HepG2 (cell line): Measurements from ENCODE around the gene BHLHE23. TPM values are rescaled to one million over a fixed set of nuclear protein-coding genes. Genes with fewer than 3 reads are reported as not detected.

ENCODE experiments used
- ATAC-seq: fragments of 200-7000 bp; cut with Tn5 transposase; 3 replicates; pipeline ENCODE4 v1.9.1; 2020; ENCODE audit warnings: mild to moderate bottlenecking, moderate library complexity
- BruUV-seq: library from RNA; stranded (reverse); fragments of 400-500 nt; replicated peaks from 2 replicates; lab custom pipeline; 2021; lab: Mats Ljungman, UMichigan
- CTCF ChIA-PET: fragments of 300-600 bp; formaldehyde crosslinking; extraction: SDS; loops from one replicate; lab custom pipeline; 2021; ENCODE audit warnings: low total read pairs, inconsistent platforms, low intra/inter-chr PET ratio; lab: Yijun Ruan, JAX
- POLR2A ChIA-PET: fragments of 350-600 bp; sonication (Branson Sonifier 250); formaldehyde crosslinking; loops from one replicate; lab custom pipeline; 2020; ENCODE audit warnings: antibody characterized with exemption, inconsistent platforms; lab: Yijun Ruan, JAX
- DNase-seq: peaks from one replicate; pipeline ENCODE4 v3.0.0-alpha.2; 2015; ENCODE audit warnings: low spot score
- FAIRE-seq: peaks from 3 replicates; lab custom pipeline; 2011; peaks lifted over from hg19 to GRCh38; lab: Jason Lieb, UNC
- H2AFZ ChIP-seq: one replicate; pipeline ENCODE4 v1.6.1; 2011; ENCODE audit warnings: low read length, inconsistent platforms
- H3K27ac ChIP-seq: fragments of 300-600 bp; 3 replicates; pipeline ENCODE4 v1.8.0; 2011; ENCODE audit warnings: mixed run types, mild to moderate bottlenecking, mixed read lengths, low read length, inconsistent platforms; ENCODE audit not compliant: insufficient read depth; ENCODE audit errors: extremely low read length
- H3K27me3 ChIP-seq, 2 experiments: fragments of 200-600 bp in 1 of 2; 2 replicates in 1 of 2; 3 replicates in 1 of 2; pipeline versions ENCODE4 v1.6.0 to v1.8.0; 2011; ENCODE audit warnings: low read length in 2 of 2, mild to moderate bottlenecking in 2 of 2, moderate library complexity in 2 of 2, inconsistent platforms in 1 of 2; ENCODE audit not compliant: insufficient read depth in 2 of 2, control insufficient read depth in 1 of 2
- H3K36me3 ChIP-seq, 2 experiments: fragments of 200-600 bp in 1 of 2; replicated peaks in 1 of 2; 2 replicates in 1 of 2; 3 replicates in 1 of 2; pipeline versions ENCODE4 v1.5.1 to v1.8.0; 2011; ENCODE audit warnings: low read length in 2 of 2, inconsistent platforms in 1 of 2; ENCODE audit not compliant: insufficient read depth in 2 of 2, control insufficient read depth in 1 of 2
- H3K4me1 ChIP-seq: 2 replicates; pipeline ENCODE4 v1.5.1; 2012; ENCODE audit warnings: low read length, inconsistent platforms; ENCODE audit not compliant: insufficient read depth
- H3K4me2 ChIP-seq: 2 replicates; pipeline ENCODE4 v1.6.0; 2011; ENCODE audit warnings: low read depth, low read length, inconsistent platforms
- H3K4me3 ChIP-seq, 3 experiments: fragments of 200-600 bp in 1 of 3; sonication (generic), shearing (Covaris generic) in 1 of 3; replicated peaks in 1 of 3; 2 replicates each; pipeline ENCODE4 v1.5.1; 2011 to 2016; ENCODE audit warnings: low read length in 3 of 3, inconsistent platforms in 2 of 3, low read depth in 2 of 3, mild to moderate bottlenecking in 2 of 3, control low read depth in 1 of 3, mixed read lengths in 1 of 3; ENCODE audit not compliant: insufficient read depth in 1 of 3
- H3K79me2 ChIP-seq: one replicate; pipeline ENCODE4 v1.6.1; 2011; ENCODE audit warnings: low read length, inconsistent platforms; ENCODE audit not compliant: insufficient read depth
- H3K9ac ChIP-seq: 2 replicates; pipeline ENCODE4 v1.6.0; 2011; ENCODE audit warnings: mild to moderate bottlenecking, low read depth, low read length, inconsistent platforms; ENCODE audit not compliant: insufficient read depth
- H3K9me3 ChIP-seq: 2 replicates; pipeline ENCODE4 v1.5.1; 2012; ENCODE audit warnings: mild to moderate bottlenecking, low read length
- H4K20me1 ChIP-seq: 2 replicates; pipeline ENCODE4 v1.6.0; 2011; ENCODE audit warnings: inconsistent platforms, mild to moderate bottlenecking, low read length, moderate library complexity; ENCODE audit not compliant: insufficient read depth
- CBX2 ChIP-seq, 2 experiments: fragments of 200-600 bp in 1 of 2; sonication (generic); formaldehyde crosslinking in 1 of 2; IDR thresholded peaks; 2 replicates each; pipeline versions ENCODE4 v1.7.0 to v1.8.1; 2018 to 2022; ENCODE audit warnings: low read depth in 2 of 2, low read length in 1 of 2, mild to moderate bottlenecking in 1 of 2, missing genetic modification reagents in 1 of 2
- CHD4 ChIP-seq: fragments of 200-600 bp; sonication (generic); IDR thresholded peaks from 2 replicates; pipeline ENCODE4 v1.7.0; 2017; ENCODE audit warnings: mild to moderate bottlenecking, low read length, borderline replicate concordance
- HBP1 ChIP-seq: IDR thresholded peaks from 2 replicates; pipeline ENCODE4 v1.6.1; 2016; ENCODE audit warnings: low read depth, control low read depth
- HES4 ChIP-seq: sonication (generic); formaldehyde crosslinking; IDR thresholded peaks from 2 replicates; pipeline ENCODE4 v1.9.0; 2021; ENCODE audit warnings: mild to moderate bottlenecking, missing genetic modification reagents, borderline replicate concordance
- ZNF275 ChIP-seq: sonication (generic); formaldehyde crosslinking; IDR thresholded peaks from 2 replicates; pipeline ENCODE4 v1.8.0; 2022; ENCODE audit warnings: missing genetic modification reagents, mild to moderate bottlenecking, inconsistent platforms, borderline replicate concordance
- ZNF567 ChIP-seq: sonication (generic); formaldehyde crosslinking; IDR thresholded peaks from 2 replicates; pipeline ENCODE4 v1.8.1; 2023; ENCODE audit warnings: mild to moderate bottlenecking, missing genetic modification reagents, borderline replicate concordance
- WGBS: methylation state at CpG from one replicate; pipeline ENCODE4 v1.1.6; 2017; ENCODE audit warnings: low lambda C conversion rate; 5-methylcytosine and 5-hydroxymethylcytosine counted together
- in situ Hi-C: cut with HindIII; loops from 2 replicates; pipeline ENCODE4 v1.10.0; 2017; ENCODE audit warnings: low pct_unique_long_range_greater_than_20kb; ENCODE audit not compliant: extremely low pct_ligation_motif_present
- intact Hi-C: fragments of 100-400 bp; cut with micrococcal nuclease; formaldehyde crosslinking; loops from one replicate; pipeline ENCODE4 v1.10.0; 2022; ENCODE audit not compliant: unreplicated experiment
- polyA plus RNA-seq, 8 experiments: library from polyadenylated mRNA; depleted of rRNA in 3 of 8; stranded (reverse) in 7 of 8; unstranded in 1 of 8; fragments of >200 nt; fragmentation: Illumina TruSeq in 4 of 8; extraction: Trizol in 4 of 8; gene quantifications; 2 replicates each; pipeline versions ENCODE4 v1.2.1 to v1.2.3, GENCODE V29; 2011 to 2016; ENCODE audit warnings: low read depth in 4 of 8, missing spikeins in 1 of 8, mixed read lengths in 1 of 8; ENCODE audit not compliant: insufficient read depth in 1 of 8
- total RNA-seq, 5 experiments: library from RNA; depleted of rRNA; stranded (reverse); fragments of >200 nt; fragmentation: Illumina TruSeq; extraction: Trizol; gene quantifications; 2 replicates each; pipeline ENCODE4 v1.2.3, GENCODE V29; 2016; ENCODE audit warnings: low read depth in 1 of 5
- TF ChIP-seq, protein P1 (sequence below): sonication (generic); formaldehyde crosslinking; IDR thresholded peaks from 2 replicates; pipeline ENCODE4 v1.8.1; 2023; ENCODE audit warnings: mild to moderate bottlenecking, moderate library complexity, missing genetic modification reagents
- TF ChIP-seq, protein P2 (sequence below): sonication (generic); formaldehyde crosslinking; IDR thresholded peaks from 2 replicates; pipeline ENCODE4 v1.4.0; 2020; ENCODE audit warnings: missing genetic modification reagents
- TF ChIP-seq, protein P3 (sequence below): sonication (generic); formaldehyde crosslinking; IDR thresholded peaks from 2 replicates; pipeline ENCODE4 v1.5.1; 2020; ENCODE audit warnings: missing genetic modification reagents, mild to moderate bottlenecking, borderline replicate concordance

BHLHE23 gene
- total and polyA plus RNA-seq, 2 of the 13 experiments (the other 11 are each of a cell fraction or from before 2014, with no cell fraction given): not detected

DNA sequence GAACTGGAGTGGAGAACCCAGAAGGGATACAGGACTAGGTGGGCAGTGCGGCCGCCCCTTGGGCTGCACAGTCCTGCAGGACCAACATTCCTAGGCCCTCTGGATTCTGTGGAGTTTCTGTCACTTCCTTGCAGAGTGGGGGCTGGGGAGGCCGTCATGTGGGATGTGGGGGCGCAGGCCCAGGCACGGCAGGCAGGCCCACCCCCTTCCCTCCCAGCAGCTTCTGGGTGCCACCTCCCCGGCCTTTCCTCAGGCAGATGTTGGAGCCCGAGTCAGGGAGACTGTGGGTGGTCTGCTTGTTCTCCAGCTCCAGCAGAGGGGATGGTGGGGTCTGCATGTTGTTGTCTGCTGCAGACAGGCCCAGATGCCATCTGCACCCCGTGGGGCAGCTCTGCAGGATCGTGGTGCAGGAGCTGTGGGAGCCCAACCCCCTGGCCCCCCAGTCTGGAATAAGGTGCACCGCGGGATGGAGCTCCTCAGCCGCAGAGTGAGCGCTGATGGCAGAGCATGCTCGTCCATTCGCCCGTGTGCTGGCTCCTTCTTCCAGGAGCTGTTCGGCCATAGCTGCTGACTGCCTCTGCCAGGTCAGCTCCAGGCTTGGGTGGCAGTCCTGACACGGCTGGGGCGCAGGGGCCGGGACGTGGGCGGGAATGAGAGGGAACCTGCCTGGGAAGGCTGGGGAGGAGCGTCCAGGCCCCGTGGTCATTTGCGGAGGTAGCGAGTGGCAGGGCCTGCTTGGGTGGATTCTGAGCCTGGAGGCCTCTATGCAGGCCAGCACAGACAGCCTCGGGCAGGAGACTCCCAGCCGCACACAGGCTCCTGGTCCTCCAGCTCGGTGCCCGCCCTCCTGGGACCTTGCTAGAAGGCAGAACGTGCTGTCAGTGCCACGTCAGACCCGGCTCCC, 36.2 kb downstream of the BHLHE23 start:
- ChIA-PET POLR2A (interaction anchor here (0.6 to 2.8 kb wide), 13 partner anchors 8 to 1286 kb away, joined by 3 to 20 read pairs (median 4); partner anchors contain the start of gene GID8), CTCF (interaction anchor here (0.7 kb wide), 1 partner anchor 70 kb away, joined by 3 read pairs; no protein-coding TSS in a partner anchor)
- 24% methylated on average over 20 of the region's 33 CpGs for WGBS
- no peaks in the 10 kb centered on the region for H3K9me3 ChIP-seq
- peak overlapping the region in 2 of 3 experiments; percentile 21 to 69; a peak in 4 of 6 replicates for H3K4me3 ChIP-seq
- H3K27me3 ChIP-seq: peaks cover 15 to 44% of the 10 kb centered on the region in 2 experiments
- no peak overlapping the region for H2AFZ ChIP-seq
- DNase-seq (no peak), ATAC-seq (peak; percentile 61), FAIRE-seq (no peak)
- peaks cover 45% of the 10 kb centered on the region for H3K4me1 ChIP-seq
- intact Hi-C loops: no loop called here
- H3K4me2 ChIP-seq: peak overlapping the region; percentile 80
- peaks cover 12 to 13% of the 10 kb centered on the region in 2 experiments for H3K36me3 ChIP-seq
- no peaks in the 10 kb centered on the region for H3K79me2 ChIP-seq
- in situ Hi-C loops: no loop called here
- no TSS peak for BruUV-seq
- peaks cover 27% of the 10 kb centered on the region; the same call in 1 of the 2 replicates for H4K20me1 ChIP-seq
- H3K27ac ChIP-seq: no peak overlapping the region
- peak overlapping the region; percentile 63 for H3K9ac ChIP-seq
- TF ChIP-seq, protein P1, sequence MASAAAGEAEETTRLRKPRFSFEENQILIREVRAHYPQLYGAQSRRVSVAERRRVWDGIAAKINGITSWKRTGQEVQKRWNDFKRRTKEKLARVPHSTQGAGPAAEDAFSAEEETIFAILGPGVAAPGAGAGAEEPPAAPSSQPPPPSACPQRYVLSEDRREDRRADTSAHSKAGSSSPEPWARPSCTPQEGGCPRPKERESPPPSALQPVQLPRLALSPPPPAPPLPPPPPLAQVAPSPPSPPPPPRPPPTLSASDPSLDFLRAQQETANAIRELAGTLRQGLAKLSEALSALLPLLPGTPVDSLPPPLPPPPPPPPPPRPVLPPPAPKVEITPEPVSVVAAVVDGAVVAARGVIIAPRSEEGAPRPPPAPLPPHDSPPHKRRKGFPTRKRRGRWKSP (CRISPR knock-in tag): peak; percentile 54; the same call in 1 of the 2 replicates
- TF ChIP-seq HBP1 (CRISPR knock-in tag): no peak
- TF ChIP-seq CHD4: no peak
- TF ChIP-seq, protein P2, sequence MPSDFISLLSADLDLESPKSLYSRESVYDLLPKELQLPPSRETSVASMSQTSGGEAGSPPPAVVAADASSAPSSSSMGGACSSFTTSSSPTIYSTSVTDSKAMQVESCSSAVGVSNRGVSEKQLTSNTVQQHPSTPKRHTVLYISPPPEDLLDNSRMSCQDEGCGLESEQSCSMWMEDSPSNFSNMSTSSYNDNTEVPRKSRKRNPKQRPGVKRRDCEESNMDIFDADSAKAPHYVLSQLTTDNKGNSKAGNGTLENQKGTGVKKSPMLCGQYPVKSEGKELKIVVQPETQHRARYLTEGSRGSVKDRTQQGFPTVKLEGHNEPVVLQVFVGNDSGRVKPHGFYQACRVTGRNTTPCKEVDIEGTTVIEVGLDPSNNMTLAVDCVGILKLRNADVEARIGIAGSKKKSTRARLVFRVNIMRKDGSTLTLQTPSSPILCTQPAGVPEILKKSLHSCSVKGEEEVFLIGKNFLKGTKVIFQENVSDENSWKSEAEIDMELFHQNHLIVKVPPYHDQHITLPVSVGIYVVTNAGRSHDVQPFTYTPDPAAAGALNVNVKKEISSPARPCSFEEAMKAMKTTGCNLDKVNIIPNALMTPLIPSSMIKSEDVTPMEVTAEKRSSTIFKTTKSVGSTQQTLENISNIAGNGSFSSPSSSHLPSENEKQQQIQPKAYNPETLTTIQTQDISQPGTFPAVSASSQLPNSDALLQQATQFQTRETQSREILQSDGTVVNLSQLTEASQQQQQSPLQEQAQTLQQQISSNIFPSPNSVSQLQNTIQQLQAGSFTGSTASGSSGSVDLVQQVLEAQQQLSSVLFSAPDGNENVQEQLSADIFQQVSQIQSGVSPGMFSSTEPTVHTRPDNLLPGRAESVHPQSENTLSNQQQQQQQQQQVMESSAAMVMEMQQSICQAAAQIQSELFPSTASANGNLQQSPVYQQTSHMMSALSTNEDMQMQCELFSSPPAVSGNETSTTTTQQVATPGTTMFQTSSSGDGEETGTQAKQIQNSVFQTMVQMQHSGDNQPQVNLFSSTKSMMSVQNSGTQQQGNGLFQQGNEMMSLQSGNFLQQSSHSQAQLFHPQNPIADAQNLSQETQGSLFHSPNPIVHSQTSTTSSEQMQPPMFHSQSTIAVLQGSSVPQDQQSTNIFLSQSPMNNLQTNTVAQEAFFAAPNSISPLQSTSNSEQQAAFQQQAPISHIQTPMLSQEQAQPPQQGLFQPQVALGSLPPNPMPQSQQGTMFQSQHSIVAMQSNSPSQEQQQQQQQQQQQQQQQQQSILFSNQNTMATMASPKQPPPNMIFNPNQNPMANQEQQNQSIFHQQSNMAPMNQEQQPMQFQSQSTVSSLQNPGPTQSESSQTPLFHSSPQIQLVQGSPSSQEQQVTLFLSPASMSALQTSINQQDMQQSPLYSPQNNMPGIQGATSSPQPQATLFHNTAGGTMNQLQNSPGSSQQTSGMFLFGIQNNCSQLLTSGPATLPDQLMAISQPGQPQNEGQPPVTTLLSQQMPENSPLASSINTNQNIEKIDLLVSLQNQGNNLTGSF (CRISPR knock-in tag): no peak
- TF ChIP-seq, protein P3, sequence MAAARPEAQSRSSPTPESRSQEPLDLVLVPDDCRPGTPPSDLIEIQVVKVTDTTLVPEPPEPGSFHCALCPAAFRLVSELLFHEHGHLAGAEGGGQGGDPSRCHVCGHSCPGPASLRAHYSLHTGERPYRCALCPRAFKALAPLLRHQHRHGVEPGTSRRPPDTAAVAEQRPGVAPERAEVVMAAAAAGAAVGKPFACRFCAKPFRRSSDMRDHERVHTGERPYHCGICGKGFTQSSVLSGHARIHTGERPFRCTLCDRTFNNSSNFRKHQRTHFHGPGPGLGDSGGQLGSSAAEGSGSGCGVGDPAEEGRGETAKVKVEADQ (CRISPR knock-in tag): peak; percentile 42; the same call in 1 of the 2 replicates
- TF ChIP-seq ZNF275 (CRISPR knock-in tag): 0 out of 2 replicates have a peak, but pooled peaks have one; percentile 26
- 0 out of 2 replicates have a peak, but pooled peaks have one; percentile 38 for TF ChIP-seq HES4 (CRISPR knock-in tag)
- no peak for TF ChIP-seq CBX2 (IDR thresholded peaks at IDR 0.05; ENCODE audit: low read depth, low read length)
- TF ChIP-seq CBX2 (CRISPR knock-in tag; IDR thresholded peaks at IDR 0.05; ENCODE audit: low read depth): 0 out of 2 replicates have a peak, but pooled peaks have one; percentile 79
- peak; percentile 87; the same call in 1 of the 2 replicates for TF ChIP-seq ZNF567 (CRISPR knock-in tag)
